ENCODE data around the gene PRDM15.

- no peak for TF ChIP-seq CTCF (conservative IDR thresholded peaks at IDR 0.05; ENCODE audit: low read depth in 2 of 2)
- TF ChIP-seq EZH2 (IDR thresholded peaks at IDR 0.05; ENCODE audit: low read depth, unreplicated experiment): no peak
- TF ChIP-seq POLR2AphosphoS5 (IDR thresholded peaks at IDR 0.05; ENCODE audit: low read depth): no peak
- no peak for TF ChIP-seq JUNB (IDR thresholded peaks at IDR 0.05; ENCODE audit: unreplicated experiment)
- TF ChIP-seq EZH2phosphoT487 (IDR thresholded peaks at IDR 0.05; ENCODE audit: unreplicated experiment): no peak
- TF ChIP-seq CREB1 (CRISPR knock-in tag; IDR thresholded peaks at IDR 0.05; ENCODE audit: low read depth): no peak
- TF ChIP-seq NANOG (IDR thresholded peaks at IDR 0.05; ENCODE audit: borderline replicate concordance): no peak
- TF ChIP-seq ZNF114 (CRISPR knock-in tag; IDR thresholded peaks at IDR 0.05): no peak
- no peak for TF ChIP-seq REST (IDR thresholded peaks at IDR 0.05; ENCODE audit: unreplicated experiment)
- no peak for TF ChIP-seq STAT1 (IDR thresholded peaks at IDR 0.05; ENCODE audit: unreplicated experiment)
- TF ChIP-seq ZNF462 (CRISPR knock-in tag; IDR thresholded peaks at IDR 0.05): no peak
Observed at GRCh38 chr21:41820384-41821080, 58.6 kb downstream of the PRDM15 start.

All from GM23338 (cell line).